Neural crest cell (in vitro differentiated cells): ENCODE data around the gene MRPS10. TPM values are rescaled to one million over a fixed set of nuclear protein-coding genes. Genes with fewer than 3 reads are reported as not detected.

Experiments used
- DNase-seq: peaks from one replicate; pipeline ENCODE4 v3.0.0; 2021; ENCODE audit warnings: low read depth, mixed read lengths, low spot score
- H3K27ac Mint-ChIP-seq: one replicate; pipeline ENCODE4 v1.8.0; 2021; ENCODE audit warnings: mild to moderate bottlenecking, mixed read lengths; ENCODE audit not compliant: unreplicated experiment
- H3K27me3 Mint-ChIP-seq: 2 replicates; pipeline ENCODE4 v1.8.0; 2021; ENCODE audit warnings: low read depth, mild to moderate bottlenecking, mixed read lengths
- H3K36me3 Mint-ChIP-seq: 2 replicates; pipeline ENCODE4 v1.8.0; 2021; ENCODE audit warnings: low read depth, mild to moderate bottlenecking, mixed read lengths
- H3K4me1 Mint-ChIP-seq: 2 replicates; pipeline ENCODE4 v1.8.0; 2021; ENCODE audit warnings: mixed read lengths
- H3K4me3 Mint-ChIP-seq: one replicate; pipeline ENCODE4 v1.8.0; 2021; ENCODE audit warnings: mild to moderate bottlenecking, mixed read lengths
- H3K9me3 Mint-ChIP-seq: 2 replicates; pipeline ENCODE4 v1.8.0; 2021; ENCODE audit warnings: mixed read lengths
- CTCF ChIP-seq: fragments of 200-600 bp; sonication (generic); conservative IDR thresholded peaks from 2 replicates; pipeline ENCODE4 v1.5.0; 2021; ENCODE audit warnings: antibody characterized with exemption, mild to moderate bottlenecking
- total RNA-seq: library from RNA; stranded (reverse); gene quantifications from 2 replicates; pipeline ENCODE4 v1.2.1, GENCODE V29; 2021

MRPS10 gene
- total RNA-seq, 1 donor from 2014 or later = 29.0 TPM

- H3K4me1 Mint-ChIP-seq = no peaks in the 10 kb centered on the region
- H3K9me3 Mint-ChIP-seq = no peaks in the 10 kb centered on the region
- no peaks in the 10 kb centered on the region for H3K27me3 Mint-ChIP-seq
- TF ChIP-seq CTCF = no peak
- H3K27ac Mint-ChIP-seq = no peak overlapping the region
- no peak overlapping the region for H3K4me3 Mint-ChIP-seq
- no peak for DNase-seq
- H3K36me3 Mint-ChIP-seq = no peaks in the 10 kb centered on the region
Observed at GRCh38 chr6:42226161-42226611, 8.5 kb upstream of the MRPS10 start.

- TF ChIP-seq CTCF = no peak
Observed at GRCh38 chr6:42225419-42225818, 7.8 kb upstream of the MRPS10 start.

GRCh38 chr6:42225029-42225339 lies 7.3 kb upstream of the MRPS10 start:
- Mint-ChIP-seq H3K4me1 (no peaks in the 10 kb centered on the region), H3K27me3 (no peaks in the 10 kb centered on the region), H3K9me3 (no peaks in the 10 kb centered on the region), H3K4me3 (no peak overlapping the region), H3K36me3 (no peaks in the 10 kb centered on the region), H3K27ac (no peak overlapping the region)
- no peak for TF ChIP-seq CTCF
- no peak for DNase-seq

More at GRCh38 chr6:42225419-42225818, 7.8 kb upstream of the MRPS10 start:
- no peak overlapping the region for H3K4me3 Mint-ChIP-seq
- H3K27me3 Mint-ChIP-seq = no peaks in the 10 kb centered on the region
- H3K4me1 Mint-ChIP-seq = no peaks in the 10 kb centered on the region
- H3K9me3 Mint-ChIP-seq = no peaks in the 10 kb centered on the region
- H3K27ac Mint-ChIP-seq = no peak overlapping the region
- DNase-seq = no peak
- no peaks in the 10 kb centered on the region for H3K36me3 Mint-ChIP-seq

GRCh38 chr6:42224222-42225028 lies 6.8 kb upstream of the MRPS10 start:
- no peaks in the 10 kb centered on the region for H3K9me3 Mint-ChIP-seq
- no peak overlapping the region for H3K4me3 Mint-ChIP-seq
- TF ChIP-seq CTCF = no peak
- H3K27me3 Mint-ChIP-seq = no peaks in the 10 kb centered on the region
- DNase-seq = no peak
- no peaks in the 10 kb centered on the region for H3K4me1 Mint-ChIP-seq
- no peaks in the 10 kb centered on the region for H3K36me3 Mint-ChIP-seq
- H3K27ac Mint-ChIP-seq = no peak overlapping the region

- no peak for TF ChIP-seq CTCF
- Mint-ChIP-seq H3K36me3 (peaks cover 3% of the 10 kb centered on the region), H3K4me1 (peaks cover 5% of the 10 kb centered on the region), H3K27me3 (no peaks in the 10 kb centered on the region), H3K4me3 (no peak overlapping the region), H3K27ac (no peak overlapping the region), H3K9me3 (no peaks in the 10 kb centered on the region)
- no peak for DNase-seq
Observed at GRCh38 chr6:42222448-42222847, 4.8 kb upstream of the MRPS10 start.
